Activated T-cell treated with anti-CD3 and anti-CD28 coated beads, Interleukin-2, amount 50 U/mL, for 48 hours (primary cell): ENCODE results near the gene MAP3K7CL.

Experiments
- DNase-seq, 2 experiments: peaks; one replicate each; pipeline ENCODE4 v3.0.0-alpha.2; 2020

MAP3K7CL gene

GRCh38 chr21:29205988-29206387, 75.5 kb downstream of the MAP3K7CL start:
- no peak for DNase-seq

- DNase-seq, result no peak
These were observed 76.0 kb downstream of the MAP3K7CL start for GRCh38 chr21:29206445-29206844.

DNA sequence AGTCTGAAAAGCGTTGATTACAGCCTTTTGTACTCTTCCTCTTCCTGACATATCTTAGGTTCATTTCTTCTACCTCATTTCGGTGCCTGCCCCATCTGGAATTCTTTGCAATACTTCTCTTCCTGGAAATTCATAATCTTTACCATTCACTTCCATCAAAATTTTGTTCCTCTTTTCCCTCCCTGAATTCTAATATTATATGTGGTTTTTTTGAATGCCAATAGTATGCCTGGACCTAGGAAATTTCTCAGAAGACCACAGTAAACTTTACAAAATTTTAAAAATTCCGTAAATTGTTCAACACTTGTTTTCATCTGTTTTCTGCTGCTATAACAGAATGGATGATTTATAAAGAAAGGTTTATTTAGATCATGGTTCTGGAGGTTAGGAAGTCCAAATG, 76.8 kb downstream of the MAP3K7CL start:
- no peak for DNase-seq

DNA sequence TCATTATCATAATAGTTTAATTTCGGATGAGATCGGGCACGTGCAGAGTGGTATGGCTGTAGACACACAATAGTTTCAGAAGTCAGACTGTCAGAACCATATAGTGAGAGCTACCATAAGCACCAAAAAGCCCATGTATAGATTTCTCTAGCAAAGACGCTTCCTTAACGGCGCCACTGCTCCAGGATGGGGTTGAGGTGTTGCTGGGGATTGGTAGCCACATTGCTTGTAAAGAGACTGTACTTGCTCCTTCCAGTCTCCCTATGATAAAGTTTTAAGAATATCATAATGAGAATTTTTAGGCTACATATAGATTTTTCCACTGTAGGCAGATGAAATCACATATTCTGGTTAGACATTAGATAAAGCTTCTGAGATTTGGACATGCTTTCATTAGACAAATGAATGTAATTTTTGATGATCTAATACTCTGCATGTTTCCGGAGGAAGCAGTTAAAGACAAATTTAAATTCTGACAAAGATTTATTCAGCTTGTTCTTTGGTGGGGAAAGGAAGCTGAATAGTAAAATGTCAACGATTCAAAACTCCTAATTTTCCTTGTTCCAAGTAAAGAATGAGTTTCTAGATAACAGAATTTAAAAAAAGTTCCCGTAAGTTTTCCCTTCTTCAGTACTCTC, 77.7 kb downstream of the MAP3K7CL start:
- DNase-seq, result no peak

- DNase-seq, result no peak
These were observed 78.2 kb downstream of the MAP3K7CL start for GRCh38 chr21:29208682-29209059.

DNA sequence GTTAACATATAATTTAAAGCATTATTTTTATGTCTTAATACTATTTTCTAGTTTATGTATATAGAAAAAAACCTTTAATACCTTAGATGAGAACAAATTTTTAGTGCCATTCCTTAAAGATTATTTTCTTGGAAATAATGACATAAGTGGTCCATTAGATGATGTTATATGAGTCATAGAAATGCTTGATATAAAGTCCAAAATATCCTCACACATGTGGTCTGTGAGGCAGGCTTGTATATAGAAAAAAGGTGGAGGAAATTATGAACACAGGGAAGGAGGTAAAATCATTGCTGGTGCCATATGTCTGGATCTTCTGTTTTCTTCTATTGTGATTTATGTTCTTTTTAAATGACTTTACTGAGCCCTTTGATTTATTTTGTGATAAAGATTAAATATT, 79.3 kb downstream of the MAP3K7CL start:
- DNase-seq, result no peak

DNA sequence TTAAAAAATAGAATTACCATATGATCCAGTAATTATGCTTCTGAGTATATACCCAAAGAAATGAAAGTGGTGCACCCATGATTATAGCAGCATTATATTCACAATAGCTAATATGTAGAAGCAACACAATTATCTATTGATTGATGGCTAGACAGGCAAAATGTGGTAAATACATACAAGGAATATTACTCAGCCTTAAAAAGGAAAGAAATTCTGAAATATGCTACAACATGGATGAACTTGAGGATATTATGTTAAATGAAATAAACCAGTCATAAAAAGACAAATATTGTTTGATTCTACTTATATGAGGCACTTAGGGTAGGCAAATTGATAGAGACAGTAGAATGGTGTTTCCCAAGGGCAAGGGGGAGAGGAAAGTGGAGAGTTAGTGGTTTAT, 80.8 kb downstream of the MAP3K7CL start:
- no peak for DNase-seq

GRCh38 chr21:29212446-29212845, 82.0 kb downstream of the MAP3K7CL start:
- no peak for DNase-seq

GRCh38 chr21:29213513-29214385, 83.3 kb downstream of the MAP3K7CL start:
- no peak for DNase-seq

DNA sequence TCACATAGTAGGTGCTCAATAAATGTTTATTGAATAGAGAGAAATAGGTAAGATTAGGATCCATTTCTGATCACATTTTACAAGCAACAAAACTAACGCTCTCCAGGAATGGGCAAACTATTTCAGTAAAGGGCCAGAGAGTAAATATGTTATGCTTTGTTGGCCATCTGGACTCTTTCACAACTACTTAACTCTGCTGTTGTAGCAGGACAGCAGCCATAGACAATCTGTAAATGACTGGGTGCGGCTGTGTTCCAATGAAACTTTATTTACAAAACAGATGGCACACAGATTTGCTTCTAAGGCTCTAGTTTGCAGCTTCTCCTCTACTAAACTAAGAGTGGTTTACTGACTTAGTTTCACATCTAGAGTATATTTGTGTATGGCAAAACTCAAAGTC, 85.3 kb downstream of the MAP3K7CL start:
- no peak for DNase-seq

DNA sequence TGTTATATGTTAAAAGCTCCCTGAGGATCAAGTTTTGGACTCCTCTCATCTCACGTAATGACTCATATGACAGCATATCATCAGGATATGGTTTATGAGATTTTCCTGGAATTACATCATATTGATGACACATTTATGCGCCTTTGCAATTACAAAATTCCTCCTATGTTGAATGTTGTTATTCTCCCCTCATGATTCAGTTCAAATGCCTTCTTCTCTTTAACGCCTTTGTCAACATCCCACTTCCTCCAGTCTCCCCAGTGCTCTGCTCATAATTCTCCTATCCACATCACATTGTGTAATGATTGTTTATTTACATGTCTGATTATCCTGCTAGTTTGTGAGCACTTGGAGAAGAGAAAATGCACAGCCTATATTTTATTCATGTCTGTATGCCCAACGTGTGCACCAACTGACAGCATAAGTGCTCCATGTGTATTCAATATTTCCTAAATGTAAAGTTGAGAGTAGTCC, 87.4 kb downstream of the MAP3K7CL start:
- no peak for DNase-seq

DNA sequence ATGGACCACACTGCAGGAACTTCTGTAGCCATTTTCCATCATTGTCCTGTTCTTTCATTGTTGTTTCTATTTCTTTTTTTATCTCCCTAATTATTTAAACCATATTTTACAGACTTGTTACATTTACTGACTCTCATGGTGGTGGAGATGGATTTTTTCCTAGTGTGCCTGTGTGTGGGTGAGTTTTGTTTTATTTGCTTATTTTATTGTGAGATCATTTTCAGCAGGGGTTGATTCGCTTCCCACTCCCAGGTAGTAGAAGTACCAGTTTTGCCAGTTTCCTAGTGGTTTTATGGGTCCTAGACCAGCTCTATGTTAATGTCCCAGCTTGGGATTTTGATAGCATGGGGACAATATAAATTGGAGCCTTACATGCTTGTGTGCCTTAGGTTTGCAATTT, 88.3 kb downstream of the MAP3K7CL start:
- no peak for DNase-seq

GRCh38 chr21:29219165-29219770, 88.8 kb downstream of the MAP3K7CL start:
- no peak for DNase-seq

DNA sequence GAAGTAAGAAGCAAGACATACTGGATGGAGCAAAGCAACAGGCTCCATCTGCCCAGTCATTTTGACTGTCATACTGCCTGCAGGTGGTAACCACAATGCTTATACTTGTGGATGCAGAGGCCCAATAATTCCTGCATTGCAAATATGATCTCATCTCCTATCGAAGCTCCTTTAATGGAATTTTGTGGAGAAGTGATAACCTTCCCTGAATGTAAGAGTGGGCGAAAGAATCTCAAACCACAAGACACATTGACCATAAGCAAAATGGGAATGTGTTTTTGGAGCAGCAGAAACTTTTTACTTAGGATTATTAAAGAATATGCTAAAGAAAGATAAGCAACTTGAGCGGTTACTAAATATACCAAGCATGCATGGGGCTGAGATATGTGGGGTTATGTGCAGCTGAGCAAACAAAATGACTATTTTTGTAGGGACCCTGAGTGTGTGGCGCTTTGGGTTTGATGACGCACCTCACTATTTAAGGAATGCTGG, 90.9 kb downstream of the MAP3K7CL start:
- DNase-seq, result no peak

GRCh38 chr21:29224006-29224405, 93.6 kb downstream of the MAP3K7CL start:
- DNase-seq, result no peak
